ENCODE data around the gene PTPRN2. TPM values are rescaled to one million over a fixed set of nuclear protein-coding genes. Genes with fewer than 3 reads are reported as not detected.

The PTPRN2 gene
- total RNA-seq, 1 experiment from 2014 or later = 2.1 TPM

- H3K4me2 ChIP-seq (ENCODE audit: low read length) = no peak overlapping the region
- no peaks in the 10 kb centered on the region for H3K79me2 ChIP-seq (ENCODE audit: insufficient read depth, low read length)
- no peak overlapping the region for H3K27ac ChIP-seq (ENCODE audit: low read depth, low read length)
- H3K4me3 ChIP-seq (replicated peaks in 1 of 2; ENCODE audit: low read depth in 1 of 2, low read length in 2 of 2) = no peak overlapping the region
- no peak for TF ChIP-seq CEBPB (IDR thresholded peaks at IDR 0.05; ENCODE audit: low read depth)
- TF ChIP-seq MAX (IDR thresholded peaks at IDR 0.05) = no peak
- no peak for TF ChIP-seq JUND (IDR thresholded peaks at IDR 0.05)
- TF ChIP-seq RAD21 (IDR thresholded peaks at IDR 0.05; ENCODE audit: low read depth) = no peak
- TF ChIP-seq ZBTB33 (IDR thresholded peaks at IDR 0.05; ENCODE audit: extremely low read depth, insufficient replicate concordance, low read length) = no peak
- no peaks in the 10 kb centered on the region for H4K20me1 ChIP-seq (ENCODE audit: insufficient read depth)
- POLR2A ChIA-PET = no interaction called here
- H2AFZ ChIP-seq (ENCODE audit: low read depth, low read length, poor library complexity, severe bottlenecking) = no peak overlapping the region
- BruUV-seq (replicated peaks) = no TSS peak
- ATAC-seq (no peak), DNase-seq (ENCODE audit: low read depth, low spot score) (no peak)
- RAD21 ChIA-PET (ENCODE audit: low non-redundant PET in 1 of 2, low total read pairs in 2 of 2, uncharacterized antibody in 2 of 2, unreplicated experiment in 2 of 2) = no interaction called here
- no peaks in the 10 kb centered on the region for H3K9me2 ChIP-seq (ENCODE audit: insufficient read depth)
- H3K9ac ChIP-seq (ENCODE audit: low read length) = no peak overlapping the region
- H3K27me3 ChIP-seq (ENCODE audit: insufficient read depth, low read length) = 0 out of 2 replicates have a peak, but pooled peaks cover 3% of the 10 kb centered on the region
- H3K9me3 ChIP-seq (ENCODE audit: control insufficient read depth in 1 of 2, insufficient read depth in 1 of 2, low read depth in 1 of 2, low read length in 2 of 2) = peaks cover 0 to 6% of the 10 kb centered on the region in 2 experiments; a peak in 1 of 4 replicates
- H3K36me3 ChIP-seq (ENCODE audit: control insufficient read depth in 1 of 2, insufficient read depth in 2 of 2, low read length in 2 of 2) = no peaks in the 10 kb centered on the region
- intact Hi-C loops (cut with micrococcal nuclease) = no loop called here
- H3K4me1 ChIP-seq (ENCODE audit: control insufficient read depth in 1 of 2, insufficient read depth in 2 of 2, low read length in 2 of 2) = peaks cover 2 to 12% of the 10 kb centered on the region in 2 experiments; a peak in 3 of 4 replicates
- CTCF ChIA-PET = no interaction called here
These were observed 635.5 kb downstream of the PTPRN2 start for GRCh38 chr7:157952050-157952667.
